Activated naive CD8-positive, alpha-beta T cell treated with anti-CD3 and anti-CD28 coated beads, Interleukin-2, amount 50 U/mL, for 24 hours (primary cell): ENCODE data around the gene CDH23.

Experiments used
- ATAC-seq: fragments of 150-1000 bp; cut with Tn5 transposase; one replicate; pipeline ENCODE4 v1.10.0; 2021
- DNase-seq: peaks from one replicate; pipeline ENCODE4 v3.0.0; 2021
- H3K27ac Mint-ChIP-seq: one replicate; pipeline ENCODE4 v1.8.0; 2021; ENCODE audit warnings: mild to moderate bottlenecking, mixed read lengths
- H3K27me3 Mint-ChIP-seq: one replicate; pipeline ENCODE4 v1.8.0; 2021; ENCODE audit warnings: mixed read lengths
- H3K36me3 Mint-ChIP-seq: one replicate; pipeline ENCODE4 v1.8.0; 2021; ENCODE audit warnings: low read depth, mixed read lengths
- H3K4me1 Mint-ChIP-seq: one replicate; pipeline ENCODE4 v1.8.0; 2021; ENCODE audit warnings: mixed read lengths
- H3K4me3 Mint-ChIP-seq: one replicate; pipeline ENCODE4 v1.8.0; 2021; ENCODE audit warnings: mild to moderate bottlenecking, moderate library complexity, mixed read lengths
- H3K9me3 Mint-ChIP-seq: one replicate; pipeline ENCODE4 v1.8.0; 2021; ENCODE audit warnings: mixed read lengths

The CDH23 gene

DNA sequence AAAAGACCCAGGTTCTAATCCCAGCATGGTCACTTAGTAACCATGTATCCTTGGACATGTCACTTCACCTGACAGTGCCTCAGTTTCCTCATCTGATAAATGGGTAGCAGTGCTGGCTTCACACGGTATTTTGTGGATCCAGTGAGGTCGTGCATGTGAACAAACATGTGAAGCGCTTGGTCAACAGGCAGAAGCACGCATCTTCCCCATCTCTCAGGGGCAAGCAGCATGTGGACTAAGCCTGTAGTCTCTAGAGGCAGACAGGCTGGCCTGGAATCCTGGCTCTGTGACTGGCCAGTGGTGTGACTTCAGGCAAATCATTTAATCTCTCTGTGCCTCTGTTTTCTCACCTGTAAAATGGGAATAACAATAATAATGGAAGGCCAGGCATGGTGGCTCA, 207.0 kb downstream of the CDH23 start:
- Mint-ChIP-seq H3K27ac (no peak overlapping the region), H3K9me3 (no peaks in the 10 kb centered on the region), H3K36me3 (no peaks in the 10 kb centered on the region), H3K27me3 (no peaks in the 10 kb centered on the region), H3K4me3 (no peak overlapping the region), H3K4me1 (peaks cover 59% of the 10 kb centered on the region)
- DNase-seq: no peak
- ATAC-seq: no peak

DNA sequence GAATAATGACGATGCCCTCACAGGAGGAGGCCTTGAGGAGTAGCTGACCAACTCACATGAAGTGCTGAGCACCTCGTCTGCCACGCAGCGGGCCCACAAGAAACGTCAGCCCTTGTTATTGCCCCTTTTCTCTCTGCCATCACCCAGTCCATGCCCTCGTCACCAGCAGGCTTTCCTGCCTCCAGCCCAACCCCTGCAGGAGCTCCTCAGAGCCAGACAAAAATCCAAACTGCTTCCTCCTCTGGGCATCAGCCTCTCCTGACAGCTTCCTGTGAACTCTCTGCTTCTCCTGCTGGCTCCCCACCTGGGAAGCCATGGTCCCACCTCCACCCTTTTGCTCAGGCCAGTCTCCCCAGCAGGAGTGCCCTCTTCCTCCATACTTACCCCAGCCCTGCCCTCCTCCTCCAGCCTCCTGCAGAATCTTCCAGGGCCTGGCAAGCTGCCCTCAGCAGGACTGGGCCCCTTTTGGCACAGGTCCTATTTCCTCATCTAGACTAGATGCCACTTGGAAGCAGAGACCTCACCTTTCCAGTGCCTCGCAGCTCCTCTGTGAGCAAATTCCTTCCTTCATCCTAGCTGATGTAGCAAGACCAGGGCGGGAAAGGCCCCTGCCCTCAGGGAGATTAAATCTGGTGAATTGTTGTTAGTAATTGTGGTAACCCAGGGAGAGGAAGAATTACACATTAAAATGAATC, 207.8 kb downstream of the CDH23 start:
- ATAC-seq: no peak
- peaks cover 53% of the 10 kb centered on the region for H3K4me1 Mint-ChIP-seq
- no peak overlapping the region for H3K4me3 Mint-ChIP-seq
- no peaks in the 10 kb centered on the region for H3K9me3 Mint-ChIP-seq
- peak overlapping the region; percentile 33 for H3K27ac Mint-ChIP-seq
- H3K27me3 Mint-ChIP-seq: peaks cover 2% of the 10 kb centered on the region
- H3K36me3 Mint-ChIP-seq: no peaks in the 10 kb centered on the region
- DNase-seq: no peak

DNA sequence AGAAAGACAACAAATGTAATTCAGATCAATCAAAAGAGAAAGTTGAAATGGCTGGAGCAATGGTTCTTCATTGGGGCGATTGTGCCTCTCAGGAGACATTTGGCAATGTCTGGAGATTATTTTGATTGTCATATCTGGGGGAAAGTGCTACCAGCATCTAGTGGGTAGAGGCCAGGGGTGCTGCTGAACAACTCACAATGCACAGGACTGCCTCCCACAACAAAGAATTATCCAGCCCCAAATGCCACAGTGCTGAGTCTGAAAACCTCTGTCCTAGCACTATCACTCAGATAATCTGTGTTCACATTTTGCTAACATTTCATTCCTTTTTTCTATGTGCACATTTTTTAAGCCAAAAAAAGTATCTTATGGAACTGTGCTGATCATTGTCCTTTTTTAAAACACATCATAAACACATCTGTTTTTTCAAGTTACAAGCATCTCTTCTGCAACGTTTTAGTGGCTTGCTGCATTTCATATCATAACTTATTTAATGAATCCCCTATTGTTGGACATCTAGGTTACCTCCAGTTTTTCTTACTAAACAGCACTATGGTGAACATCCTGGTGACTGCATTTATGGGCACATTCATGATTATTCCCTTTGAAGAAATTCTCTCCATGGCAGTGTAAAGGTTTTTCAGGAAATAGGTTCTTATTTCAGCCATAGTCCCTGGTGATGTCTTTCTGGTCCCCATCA, 208.7 kb downstream of the CDH23 start:
- peak; percentile 25 for DNase-seq
- H3K27me3 Mint-ChIP-seq: peaks cover 2% of the 10 kb centered on the region
- H3K27ac Mint-ChIP-seq: no peak overlapping the region
- ATAC-seq: peak; percentile 64
- H3K4me1 Mint-ChIP-seq: peaks cover 44% of the 10 kb centered on the region
- H3K36me3 Mint-ChIP-seq: no peaks in the 10 kb centered on the region
- H3K9me3 Mint-ChIP-seq: no peaks in the 10 kb centered on the region
- H3K4me3 Mint-ChIP-seq: no peak overlapping the region

DNA sequence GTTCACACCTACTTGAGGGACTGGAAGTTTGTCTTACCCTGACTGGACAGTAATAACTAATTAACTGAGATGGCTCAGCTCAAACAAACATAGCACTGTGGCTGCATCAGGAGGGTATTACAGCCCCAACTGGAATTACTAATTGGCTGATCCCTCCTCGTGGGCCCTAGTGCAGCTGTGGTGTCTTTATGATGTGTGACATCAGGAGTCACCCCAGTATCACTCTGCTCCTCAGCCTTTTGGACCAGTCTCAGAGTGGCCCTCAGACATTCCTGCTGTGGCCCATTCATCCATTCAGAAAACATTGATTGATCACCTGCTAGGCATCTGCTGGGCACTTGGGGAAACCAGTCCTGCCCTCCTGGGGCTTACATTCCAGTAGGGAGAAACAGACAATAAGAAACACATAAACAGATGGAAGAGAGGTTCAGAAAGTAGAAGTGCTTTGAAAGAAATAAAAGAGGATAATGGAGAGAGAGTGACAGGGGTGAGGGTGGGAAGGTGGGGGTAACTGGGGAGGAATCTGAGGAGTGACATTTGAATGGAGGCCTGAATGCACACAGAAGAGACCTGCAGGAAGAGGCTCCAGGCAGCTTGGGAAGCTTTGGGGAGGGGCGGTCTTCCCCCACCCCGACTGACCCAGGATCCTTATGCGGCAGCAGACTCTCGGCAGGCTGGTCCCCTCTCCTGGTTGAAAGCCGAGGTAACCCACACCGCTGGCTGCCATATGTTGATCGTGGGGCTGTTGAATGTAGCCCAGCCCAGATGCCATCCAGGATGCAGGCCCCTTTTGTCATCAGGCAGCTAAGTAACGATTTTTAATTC, 209.7 kb downstream of the CDH23 start:
- ATAC-seq (no peak), DNase-seq (no peak)
- Mint-ChIP-seq H3K4me3 (no peak overlapping the region), H3K4me1 (peaks cover 35% of the 10 kb centered on the region), H3K27ac (no peak overlapping the region), H3K36me3 (no peaks in the 10 kb centered on the region), H3K9me3 (no peaks in the 10 kb centered on the region), H3K27me3 (peaks cover 2% of the 10 kb centered on the region)

DNA sequence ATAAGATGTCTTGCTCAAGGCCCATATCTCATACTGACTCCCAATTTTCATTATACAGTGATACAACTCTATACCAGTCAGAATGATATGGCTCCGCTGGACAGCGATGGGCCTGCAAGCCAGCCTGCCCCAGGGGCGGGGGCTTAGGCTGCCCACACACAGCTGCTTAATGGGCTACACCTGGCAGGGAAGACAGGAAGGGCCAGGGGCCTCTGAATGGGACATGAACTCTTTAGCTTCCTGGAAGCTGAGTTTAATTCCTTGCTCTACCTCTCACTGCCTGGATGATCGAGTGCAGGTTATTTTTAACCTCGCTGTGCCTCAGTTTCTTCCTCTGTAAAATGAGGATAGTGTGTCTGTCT, 210.3 kb downstream of the CDH23 start:
- DNase-seq (no peak), ATAC-seq (no peak)
- H3K36me3 Mint-ChIP-seq: no peaks in the 10 kb centered on the region
- no peaks in the 10 kb centered on the region for H3K9me3 Mint-ChIP-seq
- H3K27ac Mint-ChIP-seq: no peak overlapping the region
- peaks cover 31% of the 10 kb centered on the region for H3K4me1 Mint-ChIP-seq
- no peak overlapping the region for H3K4me3 Mint-ChIP-seq
- peaks cover 3% of the 10 kb centered on the region for H3K27me3 Mint-ChIP-seq

DNA sequence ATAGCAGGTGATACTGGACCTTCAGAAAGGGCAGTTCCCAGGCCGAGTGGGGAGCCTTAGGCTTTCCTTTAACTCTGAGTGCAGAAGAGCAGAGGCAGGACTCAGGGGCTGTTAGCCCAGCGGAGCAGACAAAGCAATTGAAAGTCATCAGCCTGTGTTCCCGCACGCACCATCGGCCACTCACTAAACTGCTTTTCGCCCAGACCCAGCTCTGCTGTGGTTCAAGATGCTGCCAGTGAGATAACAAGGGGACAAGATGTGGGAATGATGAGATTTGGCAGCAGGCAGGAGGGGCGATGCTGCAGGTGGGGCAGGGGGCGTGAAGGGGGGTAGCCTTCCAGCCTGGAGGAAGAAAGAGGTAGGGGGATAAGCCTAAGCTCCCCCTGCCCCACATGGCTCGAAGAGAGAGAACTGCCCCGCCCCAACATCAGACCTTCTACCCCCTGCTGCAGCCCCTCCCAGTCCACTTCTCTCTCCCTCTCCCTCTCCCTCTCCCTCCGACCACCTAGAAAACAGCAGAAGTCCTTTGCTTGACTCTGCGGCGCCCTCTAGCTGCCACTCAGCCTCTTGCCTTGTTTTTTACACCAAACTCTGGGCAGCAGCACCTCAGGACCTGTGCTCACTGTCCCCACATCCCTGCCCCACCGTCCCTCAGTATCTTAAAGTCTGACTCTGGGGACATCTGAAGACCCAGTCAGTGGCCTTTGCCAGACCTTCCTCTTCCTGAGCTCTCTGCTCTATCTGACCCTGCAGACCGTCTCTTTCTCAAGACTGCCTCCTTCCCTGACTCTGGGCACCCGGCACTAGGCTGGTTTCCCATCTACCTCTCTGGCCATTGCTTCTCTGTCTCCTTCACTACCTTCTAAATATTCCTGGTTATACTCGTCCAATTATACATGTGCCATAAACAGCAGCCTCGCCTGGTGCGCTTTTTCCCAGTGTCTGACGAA, 212.4 kb downstream of the CDH23 start:
- Mint-ChIP-seq H3K36me3 (no peaks in the 10 kb centered on the region), H3K27me3 (peaks cover 6% of the 10 kb centered on the region), H3K27ac (no peak overlapping the region), H3K9me3 (no peaks in the 10 kb centered on the region), H3K4me1 (peaks cover 19% of the 10 kb centered on the region), H3K4me3 (no peak overlapping the region)
- ATAC-seq (no peak), DNase-seq (peak; percentile 84)

DNA sequence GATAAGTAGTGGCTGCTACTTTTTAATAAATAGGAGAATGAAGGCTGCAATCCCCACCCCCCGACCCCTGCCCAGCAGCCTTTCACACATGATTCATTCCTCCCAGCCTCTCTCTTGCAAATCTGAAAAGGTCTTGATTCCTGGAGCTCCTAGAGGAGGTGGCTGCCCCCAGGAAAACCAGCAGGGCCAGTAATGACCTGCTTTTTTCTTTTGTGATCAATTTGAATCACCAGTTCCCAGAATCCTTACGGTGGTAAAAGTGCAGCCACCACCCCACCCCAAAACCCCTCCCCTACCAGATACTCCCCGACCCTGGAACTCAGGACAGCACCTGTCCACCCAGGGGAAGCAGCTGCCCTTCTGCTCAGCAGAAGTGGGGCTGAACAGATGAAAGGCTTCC, 213.9 kb downstream of the CDH23 start:
- H3K36me3 Mint-ChIP-seq: no peaks in the 10 kb centered on the region
- no peak overlapping the region for H3K27ac Mint-ChIP-seq
- H3K4me3 Mint-ChIP-seq: no peak overlapping the region
- H3K4me1 Mint-ChIP-seq: peaks cover 4% of the 10 kb centered on the region
- H3K27me3 Mint-ChIP-seq: peaks cover 6% of the 10 kb centered on the region
- no peak for DNase-seq
- ATAC-seq: no peak
- H3K9me3 Mint-ChIP-seq: no peaks in the 10 kb centered on the region

DNA sequence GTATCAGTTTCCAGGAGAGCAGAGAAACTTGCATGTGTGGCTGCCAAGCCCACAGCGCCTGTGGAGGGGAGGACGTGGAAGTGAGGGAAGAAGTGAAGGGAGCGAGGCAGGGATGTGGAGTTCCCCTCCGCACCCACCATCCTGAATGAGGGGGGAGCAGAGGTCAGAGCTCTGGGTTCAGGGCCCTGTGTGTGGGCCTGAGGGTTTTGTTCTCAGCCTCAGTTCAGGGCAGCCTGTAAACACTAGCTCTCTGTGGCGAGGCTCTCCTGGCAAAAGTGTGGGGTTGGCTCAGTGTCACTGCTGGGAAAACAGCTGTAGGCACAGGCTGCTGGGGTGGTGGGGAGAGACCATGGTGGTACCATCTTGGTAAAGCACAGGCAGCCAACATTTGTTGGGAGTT, 214.4 kb downstream of the CDH23 start:
- ATAC-seq: no peak
- H3K27me3 Mint-ChIP-seq: peaks cover 6% of the 10 kb centered on the region
- no peaks in the 10 kb centered on the region for H3K9me3 Mint-ChIP-seq
- no peaks in the 10 kb centered on the region for H3K36me3 Mint-ChIP-seq
- no peak for DNase-seq
- H3K4me3 Mint-ChIP-seq: no peak overlapping the region
- H3K4me1 Mint-ChIP-seq: peaks cover 2% of the 10 kb centered on the region
- no peak overlapping the region for H3K27ac Mint-ChIP-seq

DNA sequence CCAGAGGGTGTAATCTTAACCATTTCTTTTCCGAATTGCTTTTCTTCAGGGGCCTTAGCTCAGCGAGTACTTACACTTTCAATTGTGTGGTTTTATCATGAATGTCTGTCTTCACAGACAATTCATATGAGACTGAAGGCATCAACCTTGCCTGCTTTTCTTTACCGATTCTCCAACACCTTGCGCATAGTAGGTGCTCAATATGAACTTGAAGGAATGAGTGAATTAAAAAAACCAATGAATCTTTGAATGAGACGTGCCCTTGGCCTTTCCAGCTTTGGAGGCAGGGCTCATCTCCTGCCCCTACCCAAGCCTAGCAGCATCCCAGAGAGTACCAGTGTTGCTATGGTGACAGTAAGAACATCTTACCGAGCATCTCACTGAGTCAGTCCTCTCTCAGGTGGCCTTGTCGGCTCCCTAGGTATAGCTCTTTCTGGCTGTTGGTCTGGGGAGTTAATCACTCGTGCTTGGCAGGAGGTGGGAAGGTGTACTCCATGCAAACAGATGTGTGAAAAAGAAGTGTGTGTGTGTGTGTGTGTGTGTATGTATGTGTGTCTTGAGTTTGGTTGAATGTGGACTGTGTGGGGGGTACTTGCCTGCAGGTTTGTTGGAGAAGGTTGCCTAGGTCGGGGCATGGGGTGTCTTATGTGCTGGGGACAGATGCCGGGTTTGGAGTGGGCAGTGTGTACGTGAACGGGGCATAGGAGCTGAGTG, 215.1 kb downstream of the CDH23 start:
- H3K4me3 Mint-ChIP-seq: no peak overlapping the region
- ATAC-seq (no peak), DNase-seq (no peak)
- H3K27me3 Mint-ChIP-seq: peaks cover 6% of the 10 kb centered on the region
- H3K36me3 Mint-ChIP-seq: no peaks in the 10 kb centered on the region
- H3K27ac Mint-ChIP-seq: no peak overlapping the region
- peaks cover 2% of the 10 kb centered on the region for H3K4me1 Mint-ChIP-seq
- H3K9me3 Mint-ChIP-seq: no peaks in the 10 kb centered on the region

DNA sequence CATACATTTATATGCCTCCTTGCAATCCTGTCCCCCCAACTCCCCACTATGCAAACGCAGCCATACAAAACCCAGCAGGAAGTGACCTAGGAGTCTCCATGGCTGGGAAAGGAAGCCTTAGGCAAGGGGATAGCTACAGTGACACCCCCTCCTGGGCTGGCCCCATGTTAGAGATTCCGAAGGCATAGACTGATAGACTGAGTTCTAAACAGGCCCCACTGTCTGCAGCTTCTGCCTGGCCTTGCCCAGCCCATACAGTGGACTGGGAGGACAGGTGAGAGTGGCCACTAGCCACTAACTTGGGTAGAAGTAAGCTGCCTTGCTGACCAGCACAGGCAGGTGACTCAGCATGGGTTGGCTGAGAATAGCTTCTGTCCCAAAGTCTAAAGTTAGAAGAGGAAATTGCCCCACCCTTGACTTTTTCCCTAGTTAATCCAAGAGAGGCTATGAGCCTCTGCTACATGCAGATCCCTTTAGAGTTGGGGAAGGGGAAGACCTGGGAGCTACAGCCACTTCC, 216.6 kb downstream of the CDH23 start:
- Mint-ChIP-seq H3K27ac (no peak overlapping the region), H3K9me3 (no peaks in the 10 kb centered on the region), H3K4me1 (peaks cover 2% of the 10 kb centered on the region), H3K27me3 (peaks cover 6% of the 10 kb centered on the region), H3K4me3 (no peak overlapping the region), H3K36me3 (no peaks in the 10 kb centered on the region)
- DNase-seq: no peak
- ATAC-seq: no peak

DNA sequence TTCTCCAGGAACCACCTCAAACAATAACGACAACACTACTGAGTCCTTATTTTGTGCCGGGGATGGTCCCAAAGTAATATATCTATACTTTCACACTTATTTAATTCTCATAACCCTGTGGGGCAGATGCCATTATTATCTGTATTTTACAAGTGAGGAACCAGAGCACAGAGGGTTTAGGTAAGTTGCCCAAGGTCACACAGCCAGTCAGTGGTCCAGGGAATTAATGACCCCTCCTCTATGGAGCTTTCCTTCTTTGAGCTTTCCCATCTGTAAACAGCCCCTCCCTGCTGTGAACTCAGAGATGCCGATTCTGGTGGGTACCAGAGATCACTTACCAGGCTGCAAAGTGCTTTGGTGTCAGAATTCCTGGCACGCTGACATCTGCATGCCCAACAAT, 217.2 kb downstream of the CDH23 start:
- H3K4me1 Mint-ChIP-seq: peaks cover 2% of the 10 kb centered on the region
- no peaks in the 10 kb centered on the region for H3K36me3 Mint-ChIP-seq
- H3K27me3 Mint-ChIP-seq: peaks cover 6% of the 10 kb centered on the region
- no peak for ATAC-seq
- no peak overlapping the region for H3K4me3 Mint-ChIP-seq
- no peak overlapping the region for H3K27ac Mint-ChIP-seq
- H3K9me3 Mint-ChIP-seq: no peaks in the 10 kb centered on the region
- DNase-seq: no peak

DNA sequence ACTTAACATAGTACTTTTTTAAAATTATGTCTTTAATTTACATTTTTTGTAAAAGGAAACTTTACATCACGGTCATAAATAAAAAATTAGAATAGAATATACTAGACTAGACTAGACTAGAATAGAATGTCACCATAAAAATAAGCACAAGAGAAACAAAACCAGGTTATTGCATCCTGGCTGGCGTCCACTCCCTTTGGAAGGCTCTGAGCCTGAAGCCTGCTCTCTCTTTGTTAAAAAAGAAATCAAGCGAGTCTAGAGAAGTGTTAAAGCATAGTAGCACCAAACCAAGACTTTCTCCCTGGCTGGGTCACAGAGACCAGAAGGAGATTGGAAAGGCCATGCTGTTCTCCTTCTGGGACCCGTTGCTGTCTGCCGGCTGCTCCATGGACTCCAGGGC, 218.2 kb downstream of the CDH23 start:
- no peak for DNase-seq
- peaks cover 3% of the 10 kb centered on the region for H3K27me3 Mint-ChIP-seq
- H3K9me3 Mint-ChIP-seq: no peaks in the 10 kb centered on the region
- ATAC-seq: no peak
- H3K4me3 Mint-ChIP-seq: no peak overlapping the region
- no peak overlapping the region for H3K27ac Mint-ChIP-seq
- H3K36me3 Mint-ChIP-seq: no peaks in the 10 kb centered on the region
- H3K4me1 Mint-ChIP-seq: peaks cover 2% of the 10 kb centered on the region

DNA sequence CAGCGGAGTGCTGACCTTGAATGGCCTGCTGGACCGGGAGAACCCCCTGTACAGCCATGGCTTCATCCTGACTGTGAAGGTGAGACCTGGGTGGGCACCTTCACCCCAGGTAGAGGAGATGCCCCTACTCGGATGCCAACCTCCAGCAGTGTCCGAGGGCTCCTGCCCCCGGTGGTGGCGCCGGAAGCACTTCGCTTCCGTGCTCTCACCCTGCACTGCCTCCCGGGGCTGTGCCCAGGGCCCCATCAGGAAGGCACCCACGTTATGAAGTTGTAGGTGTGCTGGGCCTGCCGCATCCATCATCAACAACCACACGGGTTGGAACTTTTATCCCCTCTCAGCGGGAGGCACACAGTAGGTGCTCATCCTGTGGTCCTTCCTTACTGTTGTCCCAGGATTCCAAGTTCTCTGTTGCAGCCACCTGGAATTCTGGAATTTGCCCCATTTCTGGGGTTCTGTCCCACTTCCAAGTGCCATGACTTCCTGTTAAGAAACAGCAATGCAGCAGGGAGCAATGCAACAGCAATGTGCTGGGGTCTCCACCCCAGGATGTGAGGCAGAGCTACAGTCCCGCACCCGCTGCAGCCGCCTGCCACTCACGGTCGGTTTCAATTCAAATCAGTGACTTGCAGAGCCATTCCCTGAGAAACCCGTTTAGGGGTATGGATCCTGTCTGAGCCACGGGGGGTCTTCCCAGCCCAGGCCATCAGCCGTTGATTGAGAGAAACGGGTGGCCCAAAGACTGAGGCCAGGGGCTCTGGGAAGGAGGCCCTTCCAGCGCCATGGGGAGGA, 219.0 kb downstream of the CDH23 start:
- DNase-seq (no peak), ATAC-seq (no peak)
- Mint-ChIP-seq H3K4me1 (peaks cover 2% of the 10 kb centered on the region), H3K4me3 (no peak overlapping the region), H3K36me3 (no peaks in the 10 kb centered on the region), H3K27ac (no peak overlapping the region), H3K9me3 (no peaks in the 10 kb centered on the region), H3K27me3 (peaks cover 3% of the 10 kb centered on the region)
